ENCODE measurements around the gene FOXO3.

The FOXO3 gene

DNA sequence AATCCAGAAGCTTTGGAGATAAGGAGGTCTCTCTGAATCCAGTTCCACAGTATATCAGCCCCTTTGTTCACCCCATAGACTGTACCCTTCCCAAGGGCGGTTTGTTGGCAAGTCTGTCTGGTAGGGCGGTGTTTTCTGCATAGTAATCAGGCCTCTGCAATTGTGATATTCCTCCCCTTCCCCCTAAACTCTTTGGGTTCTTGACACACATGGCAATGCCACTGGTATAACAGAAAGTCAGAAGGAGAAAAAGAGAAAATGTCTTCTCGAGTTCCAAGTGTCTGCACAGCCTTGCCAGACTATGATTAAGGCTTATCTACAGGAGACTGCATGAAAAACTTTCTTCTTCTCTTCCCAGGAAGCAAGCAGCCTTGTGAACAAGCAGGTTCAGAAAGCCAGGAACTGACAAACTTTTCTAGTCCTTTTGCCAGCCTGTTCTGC, 45.6 kb downstream of the FOXO3 start:
- Histone ChIP-seq H2AK5ac (ENCODE audit: low read length) (no peak overlapping the region), H3K9me3 (ENCODE audit: insufficient read depth, low read depth, low read length) (no peaks in the 10 kb centered on the region), H3K4me2 (ENCODE audit: low read length) (no peak overlapping the region), H3K4me1 (ENCODE audit: control insufficient read depth in 1 of 2, insufficient read depth in 2 of 2, low read length in 2 of 2) (peaks cover 2 to 12% of the 10 kb centered on the region in 2 experiments), H3K4ac (ENCODE audit: low read depth, low read length) (peak overlapping the region; percentile 31), H4K12ac (ENCODE audit: low read depth, low read length) (no peak overlapping the region), H3K23ac (ENCODE audit: low read length) (no peak overlapping the region), H4K8ac (ENCODE audit: low read depth, low read length) (no peak overlapping the region), H2AFZ (ENCODE audit: insufficient read depth, low read length, poor library complexity) (no peak overlapping the region), H3K4me3 (ENCODE audit: low read depth, low read length) (no peak overlapping the region), H3K27me3 (ENCODE audit: insufficient read depth, low read length) (no peaks in the 10 kb centered on the region), H3K79me1 (ENCODE audit: low read length) (no peaks in the 10 kb centered on the region), H3K9ac (ENCODE audit: low read length) (no peak overlapping the region), H3K79me2 (ENCODE audit: control insufficient read depth, insufficient read depth, low read length, poor library complexity) (no peaks in the 10 kb centered on the region), H4K91ac (ENCODE audit: low read depth, low read length) (no peak overlapping the region), H2BK120ac (ENCODE audit: insufficient read depth, low read length, poor library complexity) (no peak overlapping the region), H3K36me3 (ENCODE audit: control insufficient read depth in 1 of 2, insufficient read depth in 2 of 2, low read length in 2 of 2) (no peaks in the 10 kb centered on the region), H3K18ac (ENCODE audit: low read length) (no peak overlapping the region), H2BK5ac (ENCODE audit: low read depth, low read length, poor library complexity) (no peak overlapping the region), H2BK12ac (ENCODE audit: low read length) (no peak overlapping the region), H3K27ac (ENCODE audit: low read depth, low read length) (no peak overlapping the region), H3K14ac (ENCODE audit: low read length) (no peak overlapping the region)
- no peak for DNase-seq
- no CpG with 5 or more reads among the region's 3 CpGs for WGBS (ENCODE audit: extremely low coverage, insufficient coverage, insufficient read length)

- H2AK5ac ChIP-seq (ENCODE audit: low read length): no peak overlapping the region
- no peak overlapping the region for H4K12ac ChIP-seq (ENCODE audit: low read depth, low read length)
- no peak overlapping the region for H3K9ac ChIP-seq (ENCODE audit: low read length)
- no peak for DNase-seq
- no peaks in the 10 kb centered on the region for H3K27me3 ChIP-seq (ENCODE audit: insufficient read depth, low read length)
- H3K4me1 ChIP-seq (ENCODE audit: control insufficient read depth in 1 of 2, insufficient read depth in 2 of 2, low read length in 2 of 2): peaks cover 2 to 12% of the 10 kb centered on the region in 2 experiments
- H3K18ac ChIP-seq (ENCODE audit: low read length): no peak overlapping the region
- H3K27ac ChIP-seq (ENCODE audit: low read depth, low read length): no peak overlapping the region
- no peak overlapping the region for H2BK12ac ChIP-seq (ENCODE audit: low read length)
- no peak overlapping the region for H2BK120ac ChIP-seq (ENCODE audit: insufficient read depth, low read length, poor library complexity)
- no peak overlapping the region for H3K4me3 ChIP-seq (ENCODE audit: low read depth, low read length)
- no CpG with 5 or more reads among the region's 7 CpGs for WGBS (ENCODE audit: extremely low coverage, insufficient coverage, insufficient read length)
- H3K79me1 ChIP-seq (ENCODE audit: low read length): no peaks in the 10 kb centered on the region
- no peak overlapping the region for H3K14ac ChIP-seq (ENCODE audit: low read length)
- H3K4ac ChIP-seq (ENCODE audit: low read depth, low read length): no peak overlapping the region
- H2AFZ ChIP-seq (ENCODE audit: insufficient read depth, low read length, poor library complexity): no peak overlapping the region
- no peak overlapping the region for H4K8ac ChIP-seq (ENCODE audit: low read depth, low read length)
- H3K4me2 ChIP-seq (ENCODE audit: low read length): no peak overlapping the region
- no peak overlapping the region for H4K91ac ChIP-seq (ENCODE audit: low read depth, low read length)
- H3K23ac ChIP-seq (ENCODE audit: low read length): no peak overlapping the region
- H3K79me2 ChIP-seq (ENCODE audit: control insufficient read depth, insufficient read depth, low read length, poor library complexity): no peaks in the 10 kb centered on the region
- H2BK5ac ChIP-seq (ENCODE audit: low read depth, low read length, poor library complexity): no peak overlapping the region
- H3K36me3 ChIP-seq (ENCODE audit: control insufficient read depth in 1 of 2, insufficient read depth in 2 of 2, low read length in 2 of 2): no peaks in the 10 kb centered on the region
- no peaks in the 10 kb centered on the region for H3K9me3 ChIP-seq (ENCODE audit: insufficient read depth, low read depth, low read length)
Measured at GRCh38 chr6:108608453-108609275, 47.9 kb downstream of the FOXO3 start.

DNA sequence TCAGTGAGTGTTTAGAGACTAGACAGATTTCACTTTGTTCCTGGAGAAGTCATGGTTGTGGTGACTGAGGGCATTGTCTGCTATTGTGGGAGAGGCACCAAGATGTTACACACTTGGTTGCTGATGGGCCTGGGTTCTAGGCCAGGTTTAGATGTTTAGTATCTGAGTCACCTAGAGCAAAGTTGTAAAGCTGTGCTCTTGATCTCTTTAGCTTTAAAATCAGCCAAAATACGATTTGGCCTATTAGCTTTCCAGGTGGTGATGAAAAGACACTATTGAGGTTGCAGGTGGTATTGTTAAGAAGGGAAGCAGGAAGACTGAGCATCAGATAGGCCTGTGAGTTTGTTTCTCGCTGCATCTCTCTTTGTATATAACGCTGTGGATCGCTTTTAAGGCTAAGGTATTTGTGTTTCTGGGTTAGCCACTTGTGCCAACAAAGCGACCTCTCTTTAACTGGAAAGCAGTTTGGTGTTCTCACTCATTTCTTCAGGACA, 48.6 kb downstream of the FOXO3 start:
- WGBS (ENCODE audit: extremely low coverage, insufficient coverage, insufficient read length): no CpG with 5 or more reads among the region's 5 CpGs
- Histone ChIP-seq H3K27me3 (ENCODE audit: insufficient read depth, low read length) (no peaks in the 10 kb centered on the region), H2BK120ac (ENCODE audit: insufficient read depth, low read length, poor library complexity) (no peak overlapping the region), H3K9me3 (ENCODE audit: insufficient read depth, low read depth, low read length) (no peaks in the 10 kb centered on the region), H3K27ac (ENCODE audit: low read depth, low read length) (no peak overlapping the region), H3K4me3 (ENCODE audit: low read depth, low read length) (no peak overlapping the region), H3K79me1 (ENCODE audit: low read length) (no peaks in the 10 kb centered on the region), H3K4me1 (ENCODE audit: control insufficient read depth in 1 of 2, insufficient read depth in 2 of 2, low read length in 2 of 2) (peaks cover 2 to 12% of the 10 kb centered on the region in 2 experiments), H3K18ac (ENCODE audit: low read length) (no peak overlapping the region), H4K91ac (ENCODE audit: low read depth, low read length) (no peak overlapping the region), H3K36me3 (ENCODE audit: control insufficient read depth in 1 of 2, insufficient read depth in 2 of 2, low read length in 2 of 2) (no peaks in the 10 kb centered on the region), H2BK12ac (ENCODE audit: low read length) (no peak overlapping the region), H3K4ac (ENCODE audit: low read depth, low read length) (peak overlapping the region; percentile 27), H4K8ac (ENCODE audit: low read depth, low read length) (no peak overlapping the region), H2AFZ (ENCODE audit: insufficient read depth, low read length, poor library complexity) (no peak overlapping the region), H2AK5ac (ENCODE audit: low read length) (no peak overlapping the region), H3K14ac (ENCODE audit: low read length) (no peak overlapping the region), H3K79me2 (ENCODE audit: control insufficient read depth, insufficient read depth, low read length, poor library complexity) (no peaks in the 10 kb centered on the region), H3K9ac (ENCODE audit: low read length) (no peak overlapping the region), H3K23ac (ENCODE audit: low read length) (no peak overlapping the region), H3K4me2 (ENCODE audit: low read length) (no peak overlapping the region), H2BK5ac (ENCODE audit: low read depth, low read length, poor library complexity) (no peak overlapping the region), H4K12ac (ENCODE audit: low read depth, low read length) (no peak overlapping the region)
- no peak for DNase-seq

- no peak overlapping the region for H3K27ac ChIP-seq (ENCODE audit: low read depth, low read length)
- H3K23ac ChIP-seq (ENCODE audit: low read length): no peak overlapping the region
- no peaks in the 10 kb centered on the region for H3K36me3 ChIP-seq (ENCODE audit: control insufficient read depth in 1 of 2, insufficient read depth in 2 of 2, low read length in 2 of 2)
- no peak overlapping the region for H3K4me3 ChIP-seq (ENCODE audit: low read depth, low read length)
- H3K27me3 ChIP-seq (ENCODE audit: insufficient read depth, low read length): no peaks in the 10 kb centered on the region
- no CpG with 5 or more reads among the region's 3 CpGs for WGBS (ENCODE audit: extremely low coverage, insufficient coverage, insufficient read length)
- no peak overlapping the region for H2AK5ac ChIP-seq (ENCODE audit: low read length)
- H3K14ac ChIP-seq (ENCODE audit: low read length): no peak overlapping the region
- no peak overlapping the region for H2BK5ac ChIP-seq (ENCODE audit: low read depth, low read length, poor library complexity)
- no peak overlapping the region for H4K12ac ChIP-seq (ENCODE audit: low read depth, low read length)
- no peak overlapping the region for H3K9ac ChIP-seq (ENCODE audit: low read length)
- no peak overlapping the region for H2AFZ ChIP-seq (ENCODE audit: insufficient read depth, low read length, poor library complexity)
- no peak overlapping the region for H3K4me2 ChIP-seq (ENCODE audit: low read length)
- no peak overlapping the region for H3K18ac ChIP-seq (ENCODE audit: low read length)
- no peaks in the 10 kb centered on the region for H3K79me1 ChIP-seq (ENCODE audit: low read length)
- no peak overlapping the region for H4K91ac ChIP-seq (ENCODE audit: low read depth, low read length)
- H3K4me1 ChIP-seq (ENCODE audit: control insufficient read depth in 1 of 2, insufficient read depth in 2 of 2, low read length in 2 of 2): peaks cover 2 to 12% of the 10 kb centered on the region in 2 experiments
- no peak overlapping the region for H2BK12ac ChIP-seq (ENCODE audit: low read length)
- H3K4ac ChIP-seq (ENCODE audit: low read depth, low read length): no peak overlapping the region
- H2BK120ac ChIP-seq (ENCODE audit: insufficient read depth, low read length, poor library complexity): no peak overlapping the region
- no peak overlapping the region for H4K8ac ChIP-seq (ENCODE audit: low read depth, low read length)
- no peak for DNase-seq
- H3K79me2 ChIP-seq (ENCODE audit: control insufficient read depth, insufficient read depth, low read length, poor library complexity): no peaks in the 10 kb centered on the region
- H3K9me3 ChIP-seq (ENCODE audit: insufficient read depth, low read depth, low read length): no peaks in the 10 kb centered on the region
Measured at GRCh38 chr6:108610270-108610839, 49.6 kb downstream of the FOXO3 start.

Data from trophoblast cell (in vitro differentiated cells and primary cell).